Upper lobe of left lung (tissue), 6 donors: ENCODE results near the gene P2RY14. TPM values are rescaled to one million over a fixed set of nuclear protein-coding genes. Genes with fewer than 3 reads are reported as not detected.

ENCODE experiments used
- ATAC-seq, 2 donors: fragments of 200-7000 bp; cut with Tn5 transposase; one replicate each; pipeline ENCODE4 v1.9.1; 2022; ENCODE audit warnings: mild to moderate bottlenecking in 2 of 2, moderate library complexity in 2 of 2; ENCODE audit not compliant: low FRiP score in 2 of 2
- DNase-seq, 2 donors: peaks; one replicate each; pipeline ENCODE4 v3.0.0-alpha.2; 2019 to 2020
- H3K27ac ChIP-seq, 4 donors: fragments of 200-600 bp; sonication (generic); one replicate each; pipeline ENCODE4 v1.5.1; 2016 to 2019
- H3K27me3 ChIP-seq, 4 donors: fragments of 200-600 bp; sonication (generic); one replicate each; pipeline ENCODE4 v1.5.1; 2017 to 2019
- H3K36me3 ChIP-seq, 4 donors: fragments of 200-600 bp; sonication (generic); one replicate each; pipeline ENCODE4 v1.5.1; 2016 to 2019
- H3K4me1 ChIP-seq, 4 donors: fragments of 200-600 bp; sonication (generic); one replicate each; pipeline ENCODE4 v1.5.1; 2018 to 2019
- H3K4me3 ChIP-seq, 4 donors: fragments of 200-600 bp; sonication (generic); one replicate each; pipeline ENCODE4 v1.5.1; 2017 to 2019; ENCODE audit warnings: mild to moderate bottlenecking in 2 of 4, moderate library complexity in 1 of 4
- H3K9me3 ChIP-seq, 4 donors: fragments of 200-600 bp; sonication (generic); one replicate each; pipeline ENCODE4 v1.5.1; 2018 to 2019
- CTCF ChIP-seq, 6 experiments: fragments of 450-650 bp in 4 of 6; fragments of 200-600 bp in 2 of 6; sonication (generic) in 2 of 6; IDR thresholded peaks; one replicate each; pipeline ENCODE4 v1.5.1; 2016 to 2019; ENCODE audit warnings: antibody characterized with exemption in 6 of 6
- EP300 ChIP-seq, 4 donors: sonication (generic); formaldehyde crosslinking; IDR thresholded peaks; one replicate each; pipeline ENCODE4 v1.5.1; 2017; ENCODE audit warnings: antibody characterized with exemption in 4 of 4, control low read depth in 2 of 4
- POLR2A ChIP-seq, 4 donors: fragments of 450-650 bp; IDR thresholded peaks; one replicate each; pipeline ENCODE4 v1.5.1; 2016 to 2017; ENCODE audit warnings: antibody characterized with exemption in 4 of 4, mild to moderate bottlenecking in 2 of 4
- POLR2AphosphoS5 ChIP-seq, 2 donors: sonication (generic); formaldehyde crosslinking; IDR thresholded peaks; one replicate each; pipeline ENCODE4 v1.5.1; 2017; ENCODE audit warnings: antibody characterized with exemption in 2 of 2
- WGBS, 2 donors: methylation state at CpG; one replicate each; pipeline ENCODE4 v1.1.5; 2017 to 2018; 5-methylcytosine and 5-hydroxymethylcytosine counted together
- total RNA-seq, 6 donors: library from RNA; depleted of rRNA in 4 of 6; stranded (reverse); fragments of >200 nt in 4 of 6; gene quantifications; one replicate each; pipeline versions ENCODE4 v1.1.0 to v1.2.1, GENCODE V29; 2016 to 2021
- donor health status: DM: no; HTN: no; CAD: no; lungs with moderate emphysema.
- donor health status: DM: no; HTN: yes; CAD: no; lungs with severe emphysema.

The P2RY14 gene
- total RNA-seq, 6 donors from 2014 or later: 1.7 to 6.2 (median 3.9) TPM

- Histone ChIP-seq H3K9me3 (no peaks in the 10 kb centered on the region), H3K27ac (no peak overlapping the region), H3K27me3 (no peaks in the 10 kb centered on the region), H3K36me3 (no peaks in the 10 kb centered on the region), H3K4me1 (peaks cover 0 to 4% (median 0%) of the 10 kb centered on the region in 4 donors), H3K4me3 (no peak overlapping the region)
- TF ChIP-seq EP300 (IDR thresholded peaks at IDR 0.05) (no peak), POLR2A (IDR thresholded peaks at IDR 0.05) (no peak), CTCF (IDR thresholded peaks at IDR 0.05) (no peak), POLR2AphosphoS5 (IDR thresholded peaks at IDR 0.05) (no peak)
- WGBS, 2 donors: 89 to 95% methylated on average over 2 of the region's 2 CpGs
- DNase-seq: no peak
- ATAC-seq: no peak
Observed at GRCh38 chr3:151315136-151315535, 36.8 kb upstream of the P2RY14 start.

GRCh38 chr3:151314593-151314992 is 36.3 kb upstream of the P2RY14 start:
- Histone ChIP-seq H3K36me3 (no peaks in the 10 kb centered on the region), H3K4me1 (peaks cover 0 to 4% (median 0%) of the 10 kb centered on the region in 4 donors), H3K27me3 (no peaks in the 10 kb centered on the region), H3K4me3 (no peak overlapping the region), H3K9me3 (no peaks in the 10 kb centered on the region), H3K27ac (no peak overlapping the region)
- ATAC-seq (no peak), DNase-seq (no peak)
- TF ChIP-seq CTCF (IDR thresholded peaks at IDR 0.05) (no peak), POLR2AphosphoS5 (IDR thresholded peaks at IDR 0.05) (no peak), EP300 (IDR thresholded peaks at IDR 0.05) (no peak), POLR2A (IDR thresholded peaks at IDR 0.05) (no peak)
- 92 to 96% methylated on average over 5 of the region's 5 CpGs for whole genome bisulfite sequencing, 2 donors

- DNase-seq: no peak
- no peaks in the 10 kb centered on the region for H3K9me3 ChIP-seq
- 93 to 97% methylated on average over 2 of the region's 2 CpGs for WGBS, 2 donors
- no peak overlapping the region for H3K4me3 ChIP-seq
- no peak for ATAC-seq
- TF ChIP-seq CTCF (IDR thresholded peaks at IDR 0.05) (no peak), POLR2AphosphoS5 (IDR thresholded peaks at IDR 0.05) (no peak), EP300 (IDR thresholded peaks at IDR 0.05) (no peak), POLR2A (IDR thresholded peaks at IDR 0.05) (no peak)
- no peaks in the 10 kb centered on the region for H3K36me3 ChIP-seq
- H3K27me3 ChIP-seq: no peaks in the 10 kb centered on the region
- peaks cover 0 to 4% (median 0%) of the 10 kb centered on the region in 4 donors for H3K4me1 ChIP-seq
- H3K27ac ChIP-seq: no peak overlapping the region
Observed at GRCh38 chr3:151314137-151314536, 35.8 kb upstream of the P2RY14 start.

GRCh38 chr3:151312972-151313371 is 34.6 kb upstream of the P2RY14 start:
- H3K9me3 ChIP-seq: no peaks in the 10 kb centered on the region
- DNase-seq (no peak), ATAC-seq (no peak)
- H3K27me3 ChIP-seq: no peaks in the 10 kb centered on the region
- H3K36me3 ChIP-seq: no peaks in the 10 kb centered on the region
- no peak overlapping the region for H3K4me3 ChIP-seq
- 84 to 88% methylated on average over 3 of the region's 3 CpGs for WGBS, 2 donors
- TF ChIP-seq POLR2A (IDR thresholded peaks at IDR 0.05) (no peak), CTCF (IDR thresholded peaks at IDR 0.05) (no peak), POLR2AphosphoS5 (IDR thresholded peaks at IDR 0.05) (no peak), EP300 (IDR thresholded peaks at IDR 0.05) (no peak)
- no peak overlapping the region for H3K27ac ChIP-seq
- H3K4me1 ChIP-seq: no peaks in the 10 kb centered on the region

GRCh38 chr3:151309566-151309965 is 31.2 kb upstream of the P2RY14 start:
- Histone ChIP-seq H3K27me3 (no peaks in the 10 kb centered on the region), H3K27ac (no peak overlapping the region), H3K4me1 (peaks cover 0 to 8% (median 1%) of the 10 kb centered on the region in 4 donors), H3K4me3 (no peak overlapping the region), H3K9me3 (no peaks in the 10 kb centered on the region), H3K36me3 (no peaks in the 10 kb centered on the region)
- TF ChIP-seq EP300 (IDR thresholded peaks at IDR 0.05) (no peak), CTCF (IDR thresholded peaks at IDR 0.05) (no peak), POLR2A (IDR thresholded peaks at IDR 0.05) (no peak), POLR2AphosphoS5 (IDR thresholded peaks at IDR 0.05) (no peak)
- no peak for DNase-seq
- ATAC-seq: no peak
- WGBS, 2 donors: 98% methylated on average over 2 of the region's 2 CpGs
